LNCaP clone FGC (cell line): ENCODE results near the gene TTLL9.

ENCODE experiments used
- DNase-seq: peaks from one replicate; pipeline ENCODE4 v3.0.0-alpha.2; 2011; ENCODE audit warnings: low read depth
- H3K4me3 ChIP-seq: 2 replicates; pipeline ENCODE4 v1.5.1; 2011; ENCODE audit warnings: mild to moderate bottlenecking, low read depth, low read length, control low read depth
- TF ChIP-seq, protein P1 (sequence below): IDR thresholded peaks from 2 replicates; pipeline ENCODE4 v1.5.1; 2012; ENCODE audit warnings: mild to moderate bottlenecking; ENCODE audit not compliant: control insufficient read depth, insufficient read depth; ENCODE audit errors: extremely low read depth

Gene TTLL9

DNA sequence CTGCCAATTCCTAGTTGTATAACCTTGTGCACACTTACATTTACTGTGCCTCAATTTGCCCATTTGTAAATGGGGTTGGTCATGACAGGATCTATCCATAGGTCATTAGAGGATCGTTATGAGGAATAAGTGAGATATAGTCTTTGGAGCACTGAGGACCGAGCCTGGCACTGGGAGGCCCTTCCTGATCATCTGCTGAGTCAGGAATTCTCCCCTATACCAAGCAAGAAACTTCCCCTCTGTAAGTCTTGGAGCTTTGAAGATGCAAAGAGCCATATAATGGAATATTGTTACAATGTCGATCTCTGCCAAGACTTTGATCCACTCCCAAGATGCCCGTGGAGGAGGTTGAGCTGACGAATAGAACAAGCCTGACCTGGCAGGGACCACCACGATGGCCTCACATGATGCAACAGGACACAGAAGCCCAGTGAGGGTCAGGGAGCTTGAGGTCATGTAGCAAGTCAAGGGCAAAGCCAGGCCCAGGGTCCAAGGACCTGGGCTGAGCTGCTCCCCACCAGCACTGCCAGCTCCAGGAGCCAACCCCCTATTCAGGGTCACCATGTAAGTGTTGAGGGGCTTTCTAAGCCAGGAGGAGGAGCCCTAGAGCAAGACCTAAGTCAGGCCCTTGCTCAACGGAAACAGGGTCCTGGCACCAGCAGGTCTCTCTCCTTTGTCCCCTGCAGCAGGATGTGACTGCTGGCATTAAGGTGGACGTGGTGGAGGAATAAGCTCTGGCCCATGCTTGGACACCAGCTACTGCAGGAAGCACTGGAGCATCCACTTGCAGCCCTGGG lies 64.7 kb downstream of the TTLL9 start:
- no peak for DNase-seq
- TF ChIP-seq, protein P1, sequence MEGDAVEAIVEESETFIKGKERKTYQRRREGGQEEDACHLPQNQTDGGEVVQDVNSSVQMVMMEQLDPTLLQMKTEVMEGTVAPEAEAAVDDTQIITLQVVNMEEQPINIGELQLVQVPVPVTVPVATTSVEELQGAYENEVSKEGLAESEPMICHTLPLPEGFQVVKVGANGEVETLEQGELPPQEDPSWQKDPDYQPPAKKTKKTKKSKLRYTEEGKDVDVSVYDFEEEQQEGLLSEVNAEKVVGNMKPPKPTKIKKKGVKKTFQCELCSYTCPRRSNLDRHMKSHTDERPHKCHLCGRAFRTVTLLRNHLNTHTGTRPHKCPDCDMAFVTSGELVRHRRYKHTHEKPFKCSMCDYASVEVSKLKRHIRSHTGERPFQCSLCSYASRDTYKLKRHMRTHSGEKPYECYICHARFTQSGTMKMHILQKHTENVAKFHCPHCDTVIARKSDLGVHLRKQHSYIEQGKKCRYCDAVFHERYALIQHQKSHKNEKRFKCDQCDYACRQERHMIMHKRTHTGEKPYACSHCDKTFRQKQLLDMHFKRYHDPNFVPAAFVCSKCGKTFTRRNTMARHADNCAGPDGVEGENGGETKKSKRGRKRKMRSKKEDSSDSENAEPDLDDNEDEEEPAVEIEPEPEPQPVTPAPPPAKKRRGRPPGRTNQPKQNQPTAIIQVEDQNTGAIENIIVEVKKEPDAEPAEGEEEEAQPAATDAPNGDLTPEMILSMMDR: no peak

DNA sequence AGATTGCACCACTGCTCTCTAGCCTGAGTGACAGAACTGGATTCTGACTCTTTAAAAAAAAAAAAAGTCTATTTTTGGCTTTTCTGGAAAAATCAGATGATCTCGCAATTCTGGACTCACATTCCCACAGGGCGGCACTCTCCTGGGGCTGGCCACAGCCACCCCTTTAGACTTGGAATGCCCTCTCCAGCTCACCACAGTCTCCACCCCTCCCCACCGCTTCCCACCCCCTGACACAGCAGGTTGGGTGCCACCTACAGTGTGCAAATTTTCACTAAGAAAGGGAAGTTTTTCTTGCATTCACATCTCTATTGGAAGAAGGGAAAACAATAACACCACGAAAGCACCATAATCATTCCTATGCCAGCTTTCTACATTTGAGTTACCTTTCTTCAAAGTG lies 66.0 kb downstream of the TTLL9 start:
- no peak for DNase-seq
- no peak overlapping the region for H3K4me3 ChIP-seq
- TF ChIP-seq, protein P1: no peak

More for the DNA sequence above, 64.7 kb downstream of the TTLL9 start:
- H3K4me3 ChIP-seq: no peak overlapping the region

DNA sequence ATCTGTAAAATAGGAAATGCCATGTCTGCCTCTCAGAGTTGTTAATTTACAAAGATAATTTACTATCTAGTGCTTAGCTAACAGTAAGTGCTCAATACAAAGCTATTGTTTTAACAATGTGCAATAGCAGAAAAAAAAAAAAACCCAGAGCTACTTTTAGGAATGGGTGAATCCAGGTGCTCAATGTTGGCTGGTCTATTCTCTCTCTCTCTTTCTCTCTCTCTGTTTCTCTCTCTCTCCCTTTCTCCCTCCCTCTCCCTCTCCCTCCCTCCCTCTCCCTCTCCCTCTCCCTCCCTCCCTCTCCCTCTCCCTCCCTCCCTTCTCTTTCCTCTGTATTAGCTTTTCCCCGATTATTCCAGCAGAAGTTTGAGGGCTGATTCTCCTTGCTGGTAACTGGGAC lies 67.4 kb downstream of the TTLL9 start:
- DNase-seq: no peak
- TF ChIP-seq, protein P1: no peak

GRCh38 chr20:31939661-31940060 lies 69.2 kb downstream of the TTLL9 start:
- H3K4me3 ChIP-seq: no peak overlapping the region
- no peak for DNase-seq
- TF ChIP-seq, protein P1: no peak

More for the DNA sequence above, 67.4 kb downstream of the TTLL9 start:
- H3K4me3 ChIP-seq: no peak overlapping the region

- TF ChIP-seq, protein P1: no peak
- DNase-seq: peak; percentile 97
- H3K4me3 ChIP-seq: 0 out of 2 replicates have a peak overlapping the region, but pooled peaks have one; percentile 24
These were observed 72.6 kb downstream of the TTLL9 start for GRCh38 chr20:31943052-31943471.

- H3K4me3 ChIP-seq: no peak overlapping the region
- DNase-seq: no peak
- TF ChIP-seq, protein P1: no peak
These were observed 74.9 kb downstream of the TTLL9 start for GRCh38 chr20:31945319-31945718.
